GM12878 (cell line): ENCODE data around the gene FRAS1. TPM values are rescaled to one million over a fixed set of nuclear protein-coding genes. Genes with fewer than 3 reads are reported as not detected.

Source experiments
- ATAC-seq: fragments of 200-7000 bp; cut with Tn5 transposase; 3 replicates; pipeline ENCODE4 v1.9.1; 2020; ENCODE audit warnings: mild to moderate bottlenecking, moderate library complexity
- BruUV-seq: library from RNA; stranded (reverse); fragments of 400-500 nt; replicated peaks from 2 replicates; lab custom pipeline; 2021; lab: Mats Ljungman, UMichigan
- CTCF ChIA-PET: fragments of 300-600 bp; sonication (Branson Sonifier 250); formaldehyde crosslinking; extraction: SDS; loops from one replicate; lab custom pipeline; 2021; ENCODE audit warnings: inconsistent platforms; lab: Yijun Ruan, JAX
- POLR2A ChIA-PET: fragments of 350-600 bp; formaldehyde crosslinking; extraction: SDS; loops from one replicate; lab custom pipeline; 2021; ENCODE audit warnings: inconsistent platforms; lab: Charles Lee
- RAD21 ChIA-PET: fragments of 300-600 bp; sonication (Branson Sonifier 250); formaldehyde crosslinking; loops from one replicate; lab custom pipeline; 2023; ENCODE audit warnings: antibody characterized with exemption; ENCODE audit not compliant: unreplicated experiment; lab: Charles Lee
- SMC1A ChIA-PET: fragments of 300-600 bp; sonication (Branson Sonifier 250); formaldehyde crosslinking; loops from one replicate; lab custom pipeline; 2023; ENCODE audit not compliant: unreplicated experiment, uncharacterized antibody; lab: Charles Lee
- DNase-seq: peaks from one replicate; pipeline ENCODE4 v3.0.0-alpha.2; 2011; ENCODE audit warnings: low read depth, low spot score
- FAIRE-seq: peaks from 3 replicates; lab custom pipeline; 2011; peaks lifted over from hg19 to GRCh38; lab: Jason Lieb, UNC
- H2AFZ ChIP-seq: 2 replicates; pipeline ENCODE4 v1.6.0; 2011; ENCODE audit warnings: low read depth, low read length, control low read depth; ENCODE audit not compliant: control insufficient read depth
- H3K27ac ChIP-seq: 2 replicates; pipeline ENCODE4 v1.5.1; 2011; ENCODE audit warnings: control low read depth; ENCODE audit not compliant: control insufficient read depth, insufficient read depth
- H3K27me3 ChIP-seq, 2 experiments: replicated peaks in 1 of 2; 2 replicates each; pipeline versions ENCODE4 v1.6.0 to v1.6.1; 2011; ENCODE audit warnings: low read length in 1 of 2; ENCODE audit not compliant: control insufficient read depth in 2 of 2, insufficient read depth in 2 of 2
- H3K36me3 ChIP-seq, 2 experiments: 2 replicates each; pipeline ENCODE4 v1.5.1; 2011; ENCODE audit warnings: low read length in 1 of 2; ENCODE audit not compliant: control insufficient read depth in 2 of 2, insufficient read depth in 2 of 2
- H3K4me1 ChIP-seq: 2 replicates; pipeline ENCODE4 v1.6.1; 2011; ENCODE audit warnings: mild to moderate bottlenecking, low read length, moderate library complexity, mixed read lengths; ENCODE audit not compliant: control insufficient read depth, insufficient read depth
- H3K4me2 ChIP-seq: 2 replicates; pipeline ENCODE4 v1.6.0; 2011; ENCODE audit warnings: control low read depth; ENCODE audit not compliant: control insufficient read depth, insufficient read depth
- H3K4me3 ChIP-seq: fragments of 200-600 bp; sonication (generic); 2 replicates; pipeline ENCODE4 v1.5.1; 2016
- H3K79me2 ChIP-seq: 2 replicates; pipeline ENCODE4 v1.6.0; 2011; ENCODE audit warnings: low read length; ENCODE audit not compliant: control insufficient read depth, insufficient read depth
- H3K9ac ChIP-seq: 2 replicates; pipeline ENCODE4 v1.8.0; 2011; ENCODE audit warnings: low read length, control low read depth, mixed read lengths; ENCODE audit not compliant: control insufficient read depth, insufficient read depth
- H3K9me3 ChIP-seq: replicated peaks from 3 replicates; pipeline ENCODE4 v1.5.1; 2011; ENCODE audit warnings: mild to moderate bottlenecking, low read length; ENCODE audit not compliant: control insufficient read depth, insufficient read depth
- H4K20me1 ChIP-seq: 2 replicates; pipeline ENCODE4 v1.6.0; 2011; ENCODE audit not compliant: control insufficient read depth, insufficient read depth
- ATF7 ChIP-seq: fragments of 450-650 bp; IDR thresholded peaks from 2 replicates; pipeline ENCODE4 v1.6.1; 2016; ENCODE audit warnings: low read depth, mild to moderate bottlenecking
- CHD2 ChIP-seq: IDR thresholded peaks from 2 replicates; pipeline ENCODE4 v1.6.1; 2011; ENCODE audit warnings: low read depth, low read length, improper control_type of control experiment, borderline replicate concordance
- CUX1 ChIP-seq: IDR thresholded peaks from 2 replicates; pipeline ENCODE4 v1.6.1; 2012; ENCODE audit warnings: improper control_type of control experiment, low read depth, low read length; ENCODE audit not compliant: insufficient replicate concordance
- JUND ChIP-seq: IDR thresholded peaks from 2 replicates; pipeline ENCODE4 v1.6.1; 2012; ENCODE audit warnings: low read depth, mild to moderate bottlenecking, low read length, improper control_type of control experiment, moderate library complexity
- MEF2B ChIP-seq: fragments of 450-650 bp; IDR thresholded peaks from 2 replicates; pipeline ENCODE4 v1.6.1; 2018; ENCODE audit warnings: mild to moderate bottlenecking, moderate library complexity; ENCODE audit not compliant: partially characterized antibody, poor library complexity, severe bottlenecking
- NRF1 ChIP-seq: conservative IDR thresholded peaks from 2 replicates; pipeline ENCODE4 v1.6.1; 2011; ENCODE audit warnings: mild to moderate bottlenecking, low read depth, low read length, improper control_type of control experiment
- POLR2AphosphoS2 ChIP-seq: IDR thresholded peaks from 2 replicates; pipeline ENCODE4 v1.6.1; 2011; ENCODE audit warnings: low read depth, mild to moderate bottlenecking, low read length, improper control_type of control experiment, moderate library complexity
- SP1 ChIP-seq: IDR thresholded peaks from one replicate; pipeline ENCODE4 v1.6.1; 2011; ENCODE audit warnings: low read depth, low read length
- ZNF384 ChIP-seq: IDR thresholded peaks from 2 replicates; pipeline ENCODE4 v1.6.1; 2012; ENCODE audit warnings: low read depth, mild to moderate bottlenecking, low read length, improper control_type of control experiment, borderline replicate concordance
- WGBS: methylation state at CpG from one replicate; pipeline ENCODE4 v1.1.6; 2016; ENCODE audit warnings: low lambda C conversion rate; ENCODE audit not compliant: insufficient replicate concordance, insufficient coverage; ENCODE audit errors: missing lambda C conversion rate; 5-methylcytosine and 5-hydroxymethylcytosine counted together
- in situ Hi-C: fragments of 300-500 bp; cut with MboI; formaldehyde crosslinking; loops from 9 replicates; pipeline ENCODE4 v1.14.3; 2018; ENCODE audit warnings: mixed read lengths
- intact Hi-C: fragments of 100-400 bp; cut with micrococcal nuclease; formaldehyde crosslinking; loops from one replicate; pipeline ENCODE4 v1.14.2; 2022; ENCODE audit not compliant: unreplicated experiment
- polyA plus RNA-seq, 11 experiments: library from polyadenylated mRNA; depleted of rRNA in 4 of 11; unstranded in 6 of 11; stranded (reverse) in 5 of 11; fragments of >200 nt; fragmentation: Nextera tagmentation in 4 of 11; fragmentation: Illumina TruSeq in 1 of 11; extraction: Ambion mirVana in 4 of 11; extraction: Trizol in 1 of 11; gene quantifications; 1 replicate in 1 of 11; 2 replicates in 10 of 11; pipeline versions ENCODE4 v1.2.1 to v1.2.3, GENCODE V29; 2011 to 2016; ENCODE audit warnings: inconsistent platforms in 2 of 11, missing spikeins in 2 of 11, low read depth in 1 of 11
- total RNA-seq, 4 experiments: library from RNA; depleted of rRNA in 3 of 4; stranded (reverse); fragments of >200 nt in 3 of 4; fragmentation: Illumina TruSeq in 1 of 4; extraction: Trizol in 1 of 4; gene quantifications; 2 replicates each; pipeline versions ENCODE4 v1.2.1 to v1.2.3, GENCODE V29; 2013 to 2021
- TF ChIP-seq, protein P1 (sequence below): fragments of 450-650 bp; IDR thresholded peaks from 2 replicates; pipeline ENCODE4 v1.6.1; 2017; ENCODE audit warnings: antibody characterized with exemption, mild to moderate bottlenecking, moderate library complexity
- TF ChIP-seq, protein P2 (sequence below): fragments of 450-650 bp; formaldehyde crosslinking; IDR thresholded peaks from 2 replicates; pipeline ENCODE4 v1.4.0; 2022; ENCODE audit warnings: mild to moderate bottlenecking, moderate library complexity

The FRAS1 gene
- total and polyA plus RNA-seq, 10 of the 15 experiments (the other 5 are each of a cell fraction or from before 2014, with no cell fraction given) = 0.08 to 11.7 (median 0.20) TPM

- intact Hi-C loops = no loop called here
- H3K9me3 ChIP-seq = no peaks in the 10 kb centered on the region
- TF ChIP-seq CHD2 (no peak), ZNF384 (no peak), JUND (no peak), ATF7 (no peak), CUX1 (no peak), MEF2B (no peak), POLR2AphosphoS2 (no peak), SP1 (no peak), NRF1 (no peak)
- TF ChIP-seq, protein P1, sequence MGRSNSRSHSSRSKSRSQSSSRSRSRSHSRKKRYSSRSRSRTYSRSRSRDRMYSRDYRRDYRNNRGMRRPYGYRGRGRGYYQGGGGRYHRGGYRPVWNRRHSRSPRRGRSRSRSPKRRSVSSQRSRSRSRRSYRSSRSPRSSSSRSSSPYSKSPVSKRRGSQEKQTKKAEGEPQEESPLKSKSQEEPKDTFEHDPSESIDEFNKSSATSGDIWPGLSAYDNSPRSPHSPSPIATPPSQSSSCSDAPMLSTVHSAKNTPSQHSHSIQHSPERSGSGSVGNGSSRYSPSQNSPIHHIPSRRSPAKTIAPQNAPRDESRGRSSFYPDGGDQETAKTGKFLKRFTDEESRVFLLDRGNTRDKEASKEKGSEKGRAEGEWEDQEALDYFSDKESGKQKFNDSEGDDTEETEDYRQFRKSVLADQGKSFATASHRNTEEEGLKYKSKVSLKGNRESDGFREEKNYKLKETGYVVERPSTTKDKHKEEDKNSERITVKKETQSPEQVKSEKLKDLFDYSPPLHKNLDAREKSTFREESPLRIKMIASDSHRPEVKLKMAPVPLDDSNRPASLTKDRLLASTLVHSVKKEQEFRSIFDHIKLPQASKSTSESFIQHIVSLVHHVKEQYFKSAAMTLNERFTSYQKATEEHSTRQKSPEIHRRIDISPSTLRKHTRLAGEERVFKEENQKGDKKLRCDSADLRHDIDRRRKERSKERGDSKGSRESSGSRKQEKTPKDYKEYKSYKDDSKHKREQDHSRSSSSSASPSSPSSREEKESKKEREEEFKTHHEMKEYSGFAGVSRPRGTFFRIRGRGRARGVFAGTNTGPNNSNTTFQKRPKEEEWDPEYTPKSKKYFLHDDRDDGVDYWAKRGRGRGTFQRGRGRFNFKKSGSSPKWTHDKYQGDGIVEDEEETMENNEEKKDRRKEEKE = no peak
- TF ChIP-seq, protein P2, sequence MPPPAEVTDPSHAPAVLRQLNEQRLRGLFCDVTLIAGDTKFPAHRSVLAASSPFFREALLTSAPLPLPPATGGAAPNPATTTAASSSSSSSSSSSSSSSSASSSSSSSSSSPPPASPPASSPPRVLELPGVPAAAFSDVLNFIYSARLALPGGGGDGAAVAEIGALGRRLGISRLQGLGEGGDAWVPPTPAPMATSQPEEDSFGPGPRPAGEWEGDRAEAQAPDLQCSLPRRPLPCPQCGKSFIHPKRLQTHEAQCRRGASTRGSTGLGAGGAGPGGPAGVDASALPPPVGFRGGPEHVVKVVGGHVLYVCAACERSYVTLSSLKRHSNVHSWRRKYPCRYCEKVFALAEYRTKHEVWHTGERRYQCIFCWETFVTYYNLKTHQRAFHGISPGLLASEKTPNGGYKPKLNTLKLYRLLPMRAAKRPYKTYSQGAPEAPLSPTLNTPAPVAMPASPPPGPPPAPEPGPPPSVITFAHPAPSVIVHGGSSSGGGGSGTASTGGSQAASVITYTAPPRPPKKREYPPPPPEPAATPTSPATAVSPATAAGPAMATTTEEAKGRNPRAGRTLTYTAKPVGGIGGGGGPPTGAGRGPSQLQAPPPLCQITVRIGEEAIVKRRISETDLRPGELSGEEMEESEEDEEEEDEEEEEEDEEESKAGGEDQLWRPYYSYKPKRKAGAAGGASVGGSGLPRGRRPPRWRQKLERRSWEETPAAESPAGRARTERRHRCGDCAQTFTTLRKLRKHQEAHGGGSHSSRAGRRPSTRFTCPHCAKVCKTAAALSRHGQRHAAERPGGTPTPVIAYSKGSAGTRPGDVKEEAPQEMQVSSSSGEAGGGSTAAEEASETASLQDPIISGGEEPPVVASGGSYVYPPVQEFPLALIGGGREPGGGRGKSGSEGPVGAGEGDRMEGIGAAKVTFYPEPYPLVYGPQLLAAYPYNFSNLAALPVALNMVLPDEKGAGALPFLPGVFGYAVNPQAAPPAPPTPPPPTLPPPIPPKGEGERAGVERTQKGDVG = no peak
- TF ChIP-seq, all 136 proteins: peak for 0
- H3K79me2 ChIP-seq = no peaks in the 10 kb centered on the region
- no peak overlapping the region for H2AFZ ChIP-seq
- in situ Hi-C loops = no loop called here
- ChIA-PET SMC1A (interaction anchor here (1.5 to 3.4 kb wide), 4 partner anchors 10 to 20 kb away, joined by 4 to 20 read pairs (median 5); no protein-coding TSS in a partner anchor), CTCF (interaction anchor here (1.2 to 2.2 kb wide), 4 partner anchors 11 to 283 kb away, joined by 3 to 8 read pairs (median 4); no protein-coding TSS in a partner anchor), POLR2A (no interaction called here), RAD21 (no interaction called here)
- FAIRE-seq (no peak), DNase-seq (no peak), ATAC-seq (no peak)
- H4K20me1 ChIP-seq = no peaks in the 10 kb centered on the region
- no peaks in the 10 kb centered on the region for H3K36me3 ChIP-seq
- WGBS = 57% methylated on average over 3 of the region's 3 CpGs
- H3K27ac ChIP-seq = no peak overlapping the region
- H3K4me1 ChIP-seq = no peaks in the 10 kb centered on the region
- BruUV-seq = no TSS peak
- H3K9ac ChIP-seq = no peak overlapping the region
- H3K27me3 ChIP-seq = no peaks in the 10 kb centered on the region
- H3K4me3 ChIP-seq = no peak overlapping the region
- no peak overlapping the region for H3K4me2 ChIP-seq
Measured at GRCh38 chr4:78581618-78582017, 524.5 kb downstream of the FRAS1 start.
